Measurements from ENCODE around the gene NOL4L. TPM values are rescaled to one million over a fixed set of nuclear protein-coding genes. Genes with fewer than 3 reads are reported as not detected.

NOL4L gene
- polyA plus RNA-seq, 3 donors = 1.1 to 30.9 (median 2.8) TPM

GRCh38 chr20:32623667-32624157 lies 38.6 kb upstream of the NOL4L start:
- no peak overlapping the region for H3K9ac ChIP-seq (ENCODE audit: insufficient read depth, low read length, poor library complexity, severe bottlenecking)
- Mint-ChIP-seq H3K4me1 (peaks cover 10% of the 10 kb centered on the region), H3K4me3 (no peak overlapping the region), H3K27me3 (ENCODE audit: low read depth in 3 of 3) (peaks cover 6 to 20% (median 18%) of the 10 kb centered on the region in 3 donors), H3K27ac (no peak overlapping the region), H3K36me3 (no peaks in the 10 kb centered on the region), H3K9me3 (peaks cover 0 to 2% (median 0%) of the 10 kb centered on the region in 7 donors)
- no peaks in the 10 kb centered on the region for H3K9me3 ChIP-seq (replicated peaks in 1 of 2; ENCODE audit: control insufficient read depth in 1 of 2, insufficient read depth in 1 of 2, low read length in 2 of 2)
- H3K4me2 ChIP-seq (replicated peaks; ENCODE audit: extremely low read depth, low read length, poor library complexity, severe bottlenecking) = no peak overlapping the region
- no peak for TF ChIP-seq CTCF (IDR thresholded peaks at IDR 0.05)
- no peaks in the 10 kb centered on the region for H3K79me2 ChIP-seq (ENCODE audit: insufficient read depth, low read length)
- 81% methylated on average over 16 of the region's 18 CpGs for WGBS (ENCODE audit: insufficient coverage)
- no peak for DNase-seq
- intact Hi-C loops (cut with micrococcal nuclease) = no loop called here
- no peaks in the 10 kb centered on the region for H3K36me3 ChIP-seq (replicated peaks in 1 of 2; ENCODE audit: control insufficient read depth in 1 of 2, insufficient read depth in 2 of 2, low read length in 2 of 2)
- H3K4me1 ChIP-seq (ENCODE audit: control insufficient read depth in 1 of 2, insufficient read depth in 2 of 2, low read length in 2 of 2) = peaks cover 16% of the 10 kb centered on the region in 2 donors
- no peak overlapping the region for H3K4me3 ChIP-seq (replicated peaks in 1 of 3; ENCODE audit: low read depth in 2 of 3, low read length in 3 of 3)
- H3K27me3 ChIP-seq (ENCODE audit: control insufficient read depth in 2 of 2, insufficient read depth in 2 of 2, low read length in 2 of 2) = peaks cover 0 to 4% of the 10 kb centered on the region in 2 donors
- H4K20me1 ChIP-seq (ENCODE audit: insufficient read depth, low read length) = no peaks in the 10 kb centered on the region
- H2AFZ ChIP-seq (ENCODE audit: insufficient read depth, low read depth, low read length, poor library complexity, severe bottlenecking) = no peak overlapping the region
- H3K27ac ChIP-seq (ENCODE audit: low read depth in 1 of 2, low read length in 2 of 2) = no peak overlapping the region

- no peak overlapping the region for H3K27ac ChIP-seq (ENCODE audit: low read depth in 1 of 2, low read length in 2 of 2)
- 85% methylated on average over 20 of the region's 21 CpGs for WGBS (ENCODE audit: insufficient coverage)
- no peak for DNase-seq
- H3K27me3 ChIP-seq (ENCODE audit: control insufficient read depth in 2 of 2, insufficient read depth in 2 of 2, low read length in 2 of 2) = peaks cover 0 to 4% of the 10 kb centered on the region in 2 donors
- H3K36me3 Mint-ChIP-seq = no peaks in the 10 kb centered on the region
- peak overlapping the region in 1 of 7 donors; percentile 40 for H3K27ac Mint-ChIP-seq
- no peaks in the 10 kb centered on the region for H3K79me2 ChIP-seq (ENCODE audit: insufficient read depth, low read length)
- no peak overlapping the region for H3K4me3 Mint-ChIP-seq
- no peaks in the 10 kb centered on the region for H3K9me3 ChIP-seq (replicated peaks in 1 of 2; ENCODE audit: control insufficient read depth in 1 of 2, insufficient read depth in 1 of 2, low read length in 2 of 2)
- H3K9me3 Mint-ChIP-seq = no peaks in the 10 kb centered on the region
- no peaks in the 10 kb centered on the region for H3K36me3 ChIP-seq (replicated peaks in 1 of 2; ENCODE audit: control insufficient read depth in 1 of 2, insufficient read depth in 2 of 2, low read length in 2 of 2)
- no peak overlapping the region for H3K9ac ChIP-seq (ENCODE audit: insufficient read depth, low read length, poor library complexity, severe bottlenecking)
- peaks cover 3 to 13% (median 11%) of the 10 kb centered on the region in 3 donors for H3K27me3 Mint-ChIP-seq (ENCODE audit: low read depth in 3 of 3)
- H3K4me1 Mint-ChIP-seq = peaks cover 5% of the 10 kb centered on the region
- no peak for TF ChIP-seq CTCF (IDR thresholded peaks at IDR 0.05)
- H3K4me3 ChIP-seq (replicated peaks in 1 of 3; ENCODE audit: low read depth in 2 of 3, low read length in 3 of 3) = no peak overlapping the region
- peaks cover 12 to 13% of the 10 kb centered on the region in 2 donors for H3K4me1 ChIP-seq (ENCODE audit: control insufficient read depth in 1 of 2, insufficient read depth in 2 of 2, low read length in 2 of 2)
- no peak overlapping the region for H2AFZ ChIP-seq (ENCODE audit: insufficient read depth, low read depth, low read length, poor library complexity, severe bottlenecking)
- H4K20me1 ChIP-seq (ENCODE audit: insufficient read depth, low read length) = no peaks in the 10 kb centered on the region
- no peak overlapping the region for H3K4me2 ChIP-seq (replicated peaks; ENCODE audit: extremely low read depth, low read length, poor library complexity, severe bottlenecking)
- intact Hi-C loops (cut with micrococcal nuclease) = no loop called here
These were observed 37.7 kb upstream of the NOL4L start for GRCh38 chr20:32622585-32623468.

All from CD14-positive monocyte (primary cell).